ENCODE measurements around the gene EEF1AKMT1.

DNA sequence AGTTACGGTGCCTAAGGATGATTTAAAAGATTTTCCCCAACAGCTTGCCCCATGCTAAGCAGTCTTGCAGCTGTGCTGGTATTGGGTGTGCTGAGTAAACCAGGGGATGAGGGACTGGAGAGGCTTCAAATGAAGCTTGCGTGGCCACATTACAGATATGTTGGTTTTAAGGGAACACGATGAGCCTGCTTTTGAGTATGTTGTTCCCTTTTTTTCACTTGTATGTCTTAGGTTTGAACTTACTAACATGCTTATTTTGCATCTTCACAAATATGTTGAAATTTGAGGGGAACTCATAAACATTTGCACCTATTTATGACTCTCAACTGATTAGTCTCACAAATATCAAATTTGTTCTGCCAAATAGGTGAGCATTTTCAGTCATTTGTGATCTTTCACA is 72.3 kb downstream of the EEF1AKMT1 start:
- no peak for TF ChIP-seq CTCF (conservative IDR thresholded peaks at IDR 0.05; ENCODE audit: low read depth, low read length)
- TF ChIP-seq EZH2 (IDR thresholded peaks at IDR 0.05; ENCODE audit: low read length, unreplicated experiment), result no peak

All from PC-3 (cell line).